ENCODE measurements around the gene DNAH10.
"Not testable (repeated sequence)": the region's sequence is repeated elsewhere in the genome, so short reads cannot be mapped to it uniquely, and the experiment has no call there.

Gene DNAH10

GRCh38 chr12:123771261-123771660 is 9.2 kb downstream of the DNAH10 start:
- no peak for TF ChIP-seq CTCF (IDR thresholded peaks at IDR 0.05; ENCODE audit: low read depth, low read length)
- no peak overlapping the region for H3K4me3 ChIP-seq (replicated peaks in 1 of 2; ENCODE audit: low read depth in 2 of 2, low read length in 2 of 2)
- no peak for DNase-seq (ENCODE audit: low read depth in 2 of 2)

- no peak overlapping the region for H3K4me3 ChIP-seq (replicated peaks in 1 of 2; ENCODE audit: low read depth in 2 of 2, low read length in 2 of 2)
- TF ChIP-seq CTCF (IDR thresholded peaks at IDR 0.05; ENCODE audit: low read depth, low read length): no peak
- DNase-seq (ENCODE audit: low read depth in 2 of 2): no peak
Measured at GRCh38 chr12:123772074-123772473, 10.0 kb downstream of the DNAH10 start.

GRCh38 chr12:123773375-123773774 is 11.3 kb downstream of the DNAH10 start:
- no peak for DNase-seq (ENCODE audit: low read depth in 2 of 2)
- no peak for TF ChIP-seq CTCF (IDR thresholded peaks at IDR 0.05; ENCODE audit: low read depth, low read length)
- no peak overlapping the region for H3K4me3 ChIP-seq (replicated peaks in 1 of 2; ENCODE audit: low read depth in 2 of 2, low read length in 2 of 2)

- DNase-seq (ENCODE audit: low read depth in 2 of 2): no peak
- no peak for TF ChIP-seq CTCF (IDR thresholded peaks at IDR 0.05; ENCODE audit: low read depth, low read length)
- H3K4me3 ChIP-seq (replicated peaks in 1 of 2; ENCODE audit: low read depth in 2 of 2, low read length in 2 of 2): no peak overlapping the region
Measured at GRCh38 chr12:123779551-123779950, 17.4 kb downstream of the DNAH10 start.

GRCh38 chr12:123782997-123783792 is 21.1 kb downstream of the DNAH10 start:
- no peak overlapping the region for H3K4me3 ChIP-seq (replicated peaks in 1 of 2; ENCODE audit: low read depth in 2 of 2, low read length in 2 of 2)
- TF ChIP-seq CTCF (IDR thresholded peaks at IDR 0.05; ENCODE audit: low read depth, low read length): no peak
- no peak for DNase-seq (ENCODE audit: low read depth in 2 of 2)

GRCh38 chr12:123787466-123787865 is 25.4 kb downstream of the DNAH10 start:
- DNase-seq (ENCODE audit: low read depth in 2 of 2): no peak
- no peak for TF ChIP-seq CTCF (IDR thresholded peaks at IDR 0.05; ENCODE audit: low read depth, low read length)
- no peak overlapping the region for H3K4me3 ChIP-seq (replicated peaks in 1 of 2; ENCODE audit: low read depth in 2 of 2, low read length in 2 of 2)

GRCh38 chr12:123788541-123788940 is 26.4 kb downstream of the DNAH10 start:
- no peak overlapping the region for H3K4me3 ChIP-seq (replicated peaks in 1 of 2; ENCODE audit: low read depth in 2 of 2, low read length in 2 of 2)
- TF ChIP-seq CTCF (IDR thresholded peaks at IDR 0.05; ENCODE audit: low read depth, low read length): no peak
- DNase-seq (ENCODE audit: low read depth in 2 of 2): no peak

GRCh38 chr12:123789422-123789821 is 27.3 kb downstream of the DNAH10 start:
- H3K4me3 ChIP-seq (replicated peaks in 1 of 2; ENCODE audit: low read depth in 2 of 2, low read length in 2 of 2); DNase-seq (ENCODE audit: low read depth in 2 of 2): not testable (repeated sequence)
